Fibroblast of skin of right quadriceps (primary cell): Measurements from ENCODE around the gene CAMKK2.
"Not testable (repeated sequence)": the region's sequence is repeated elsewhere in the genome, so short reads cannot be mapped to it uniquely, and the experiment has no call there.

ENCODE experiments used
- DNase-seq: peaks from one replicate; pipeline ENCODE4 v3.0.0-alpha.2; 2013

CAMKK2 gene

GRCh38 chr12:121278169-121279070 lies 18.1 kb downstream of the CAMKK2 start:
- DNase-seq = no peak

DNA sequence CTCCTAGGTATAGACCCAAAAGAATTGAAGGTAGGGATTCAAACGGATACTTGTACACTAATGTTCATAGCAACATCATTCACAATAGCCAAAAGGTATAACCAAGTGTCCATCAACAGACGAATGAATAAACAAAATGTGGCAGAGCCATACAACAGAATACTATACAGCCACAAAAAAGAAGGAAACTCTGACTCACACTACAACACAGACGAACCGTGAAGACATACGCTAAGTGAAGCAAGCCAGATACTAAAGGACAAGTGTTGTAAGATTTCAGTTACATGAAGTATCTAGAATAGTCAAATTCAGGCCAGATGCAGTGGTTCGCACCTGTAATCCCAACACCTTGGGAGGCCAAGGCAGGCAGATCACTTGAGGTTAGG lies 19.1 kb downstream of the CAMKK2 start:
- no peak for DNase-seq

GRCh38 chr12:121274036-121274763 lies 22.3 kb downstream of the CAMKK2 start:
- DNase-seq = no peak

DNA sequence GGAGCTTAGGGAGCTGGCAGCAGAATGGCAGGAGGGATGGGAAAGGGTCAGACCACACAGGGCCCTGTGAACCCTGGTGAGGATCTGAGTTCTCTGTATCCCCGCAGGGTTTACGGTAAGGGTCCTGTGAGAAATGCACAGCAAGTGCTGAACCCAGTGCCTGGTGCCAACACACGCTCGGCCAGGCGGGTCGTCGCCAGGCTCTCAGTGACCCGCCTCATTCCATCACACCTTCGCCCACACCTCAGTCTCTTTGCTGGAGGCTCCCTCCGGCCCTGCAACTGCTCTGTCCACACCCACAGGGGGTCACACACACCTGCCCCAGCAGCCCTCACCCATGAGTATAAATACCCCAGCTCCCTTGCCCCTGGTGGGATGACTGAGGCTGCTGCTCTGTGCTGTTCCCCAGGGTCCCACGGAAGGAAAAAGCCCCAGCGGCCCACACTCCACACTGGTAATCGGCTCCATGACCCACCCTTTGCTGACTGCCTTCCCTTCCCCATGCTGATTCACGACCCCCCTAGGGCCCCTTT lies 23.1 kb downstream of the CAMKK2 start:
- no peak for DNase-seq

DNA sequence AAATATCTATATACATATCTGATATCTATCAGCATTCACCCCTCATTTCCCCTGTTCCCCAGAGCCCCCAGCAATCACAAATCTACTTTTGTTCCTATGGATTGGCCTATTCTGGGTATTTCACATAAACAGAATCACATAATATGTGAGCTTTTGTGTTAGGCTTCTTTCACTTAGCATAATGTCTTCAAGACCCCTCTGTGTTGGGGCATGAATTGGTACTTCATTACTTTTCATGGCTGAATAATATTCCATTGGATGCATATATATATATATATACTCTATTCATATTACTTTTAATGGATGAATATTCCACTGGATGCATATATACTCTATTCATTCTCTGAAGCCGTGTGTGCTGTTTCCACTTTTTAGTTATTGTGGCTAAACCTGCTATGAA lies 28.7 kb downstream of the CAMKK2 start:
- DNase-seq = no peak

- DNase-seq = no peak
Observed at GRCh38 chr12:121264951-121265515, 31.5 kb downstream of the CAMKK2 start.

- DNase-seq = no peak
Observed at GRCh38 chr12:121264135-121264534, 32.4 kb downstream of the CAMKK2 start.

DNA sequence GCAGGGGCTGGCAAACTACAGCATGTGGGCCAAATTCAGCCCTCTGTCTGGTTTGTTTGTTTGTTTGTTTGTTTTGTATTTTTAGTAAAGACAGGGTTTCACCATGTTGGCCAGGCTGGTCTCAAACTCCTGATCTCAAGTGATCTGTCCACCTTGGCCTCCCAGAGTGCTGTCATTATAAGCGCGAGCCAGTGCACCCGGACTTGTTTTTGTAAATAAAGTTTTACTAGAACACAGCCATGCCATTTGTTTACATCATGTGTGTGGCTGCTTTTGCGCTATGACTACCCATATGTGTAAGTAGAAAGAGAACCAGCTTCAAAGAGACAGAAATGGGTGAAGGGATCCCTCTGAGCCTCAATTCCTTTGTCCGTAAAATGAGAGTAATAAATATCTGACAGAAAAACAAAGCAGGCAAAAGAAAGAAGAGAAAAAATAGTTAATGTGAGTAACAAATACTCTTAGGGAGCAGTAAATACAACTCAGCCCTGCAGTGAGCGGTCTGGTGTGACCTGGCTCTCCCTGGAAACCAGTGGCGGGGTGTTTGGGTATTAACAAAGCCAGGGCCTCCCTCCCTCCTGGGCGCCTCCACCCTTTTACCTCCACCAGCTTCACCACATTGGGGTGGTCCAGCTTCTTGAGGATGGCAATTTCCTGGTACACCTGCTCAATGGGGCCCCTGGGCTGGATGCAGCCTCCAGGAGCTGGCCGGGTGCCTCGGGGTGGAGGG lies 33.1 kb downstream of the CAMKK2 start:
- no peak for DNase-seq

- DNase-seq = no peak
Observed at GRCh38 chr12:121261398-121261797, 35.1 kb downstream of the CAMKK2 start.

GRCh38 chr12:121260091-121260490 lies 36.4 kb downstream of the CAMKK2 start:
- DNase-seq = no peak

- DNase-seq = no peak
Observed at GRCh38 chr12:121259074-121259473, 37.4 kb downstream of the CAMKK2 start.

GRCh38 chr12:121257704-121258449 lies 38.6 kb downstream of the CAMKK2 start:
- not testable (repeated sequence) for DNase-seq

- no peak for DNase-seq
Observed at GRCh38 chr12:121255433-121255832, 41.1 kb downstream of the CAMKK2 start.

GRCh38 chr12:121253638-121254335 lies 42.7 kb downstream of the CAMKK2 start:
- DNase-seq = no peak

- no peak for DNase-seq
Observed at GRCh38 chr12:121252712-121253345, 43.7 kb downstream of the CAMKK2 start.

DNA sequence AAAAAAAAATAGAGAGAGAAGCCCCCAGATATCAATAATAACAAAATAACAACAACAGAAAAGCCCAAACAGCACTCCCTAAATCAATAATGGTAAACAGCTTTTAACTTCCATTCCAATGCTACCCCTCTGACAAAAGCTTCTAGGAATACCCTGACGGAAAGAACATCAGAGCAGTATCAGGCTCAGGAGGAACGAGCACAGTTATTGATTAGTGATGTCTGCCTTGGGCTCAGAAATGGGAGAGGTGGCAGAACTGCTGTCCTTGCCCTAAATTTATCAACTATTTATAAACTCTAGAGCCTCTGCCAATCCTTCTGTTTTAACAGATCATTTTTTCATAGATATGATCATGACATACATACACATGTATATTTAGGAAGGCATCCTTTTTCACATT lies 44.7 kb downstream of the CAMKK2 start:
- no peak for DNase-seq

DNA sequence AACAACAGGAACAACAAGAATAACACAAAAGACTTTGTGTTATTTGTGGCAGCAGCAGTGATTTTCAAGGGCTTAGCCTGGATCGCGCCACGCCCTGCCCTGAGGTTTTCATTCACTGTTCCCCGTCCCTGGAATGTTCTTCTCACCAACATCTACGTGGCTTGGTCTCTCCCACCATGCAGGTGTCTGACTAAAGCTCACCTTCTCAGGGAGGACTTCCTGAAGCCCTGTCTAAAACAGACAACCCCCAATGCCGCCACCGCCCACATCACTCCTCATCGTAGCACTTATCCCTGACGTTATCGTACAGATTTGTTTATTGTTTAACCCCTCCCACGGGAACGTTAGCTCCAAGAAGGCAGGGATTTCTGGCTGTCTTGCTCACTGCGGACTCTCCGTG lies 46.1 kb downstream of the CAMKK2 start:
- no peak for DNase-seq

DNA sequence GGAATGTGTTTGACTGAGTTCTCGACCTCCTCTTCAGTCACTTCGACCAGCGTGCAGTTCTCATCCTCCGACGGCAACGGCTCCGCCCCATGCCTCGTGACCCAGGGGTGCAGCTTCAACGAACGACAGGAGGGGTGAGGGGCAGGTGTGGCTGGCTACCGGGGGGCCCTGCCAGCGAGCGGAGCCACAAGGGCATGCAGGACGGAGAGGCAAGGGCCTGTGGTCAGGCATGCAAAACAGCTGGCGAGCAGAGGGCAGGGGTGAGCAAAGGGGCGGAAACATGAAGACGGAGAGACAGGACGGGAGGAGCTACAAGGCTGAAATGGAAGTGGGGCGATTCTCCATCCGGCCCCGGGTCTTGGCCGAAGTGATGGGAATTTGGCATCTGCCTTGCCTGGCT lies 47.9 kb downstream of the CAMKK2 start:
- no peak for DNase-seq

DNA sequence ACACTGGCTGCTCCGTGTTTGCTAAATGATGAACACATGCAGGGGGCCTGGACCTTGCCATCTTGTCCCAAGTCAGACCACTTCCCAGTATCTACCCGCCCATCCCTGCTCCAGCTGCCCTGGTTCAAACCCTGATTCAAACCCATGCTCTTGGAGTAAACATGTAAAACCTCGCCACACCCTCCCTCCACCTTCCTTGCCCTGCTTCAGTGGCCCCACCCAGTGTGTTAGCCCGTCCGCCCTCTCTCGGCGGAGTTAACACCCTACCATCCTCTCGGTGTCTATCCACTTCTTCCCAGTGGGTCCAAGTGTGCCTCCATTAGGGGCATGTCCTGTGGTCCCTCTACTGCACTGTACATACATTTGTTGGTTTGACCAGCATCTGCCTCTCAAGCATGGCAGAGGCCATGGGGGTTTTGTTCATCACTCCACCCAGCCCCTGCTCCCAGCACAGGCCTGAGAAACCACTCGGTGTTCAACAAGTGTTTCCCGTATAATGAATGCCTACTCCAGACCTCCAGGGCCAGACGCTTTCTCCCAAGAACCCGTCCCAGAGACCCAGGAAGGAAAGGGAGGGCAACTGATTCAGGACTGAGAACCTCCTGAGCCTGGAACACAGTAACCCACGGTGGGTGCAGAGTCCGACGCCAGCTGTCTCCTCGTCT lies 49.5 kb downstream of the CAMKK2 start:
- no peak for DNase-seq

DNA sequence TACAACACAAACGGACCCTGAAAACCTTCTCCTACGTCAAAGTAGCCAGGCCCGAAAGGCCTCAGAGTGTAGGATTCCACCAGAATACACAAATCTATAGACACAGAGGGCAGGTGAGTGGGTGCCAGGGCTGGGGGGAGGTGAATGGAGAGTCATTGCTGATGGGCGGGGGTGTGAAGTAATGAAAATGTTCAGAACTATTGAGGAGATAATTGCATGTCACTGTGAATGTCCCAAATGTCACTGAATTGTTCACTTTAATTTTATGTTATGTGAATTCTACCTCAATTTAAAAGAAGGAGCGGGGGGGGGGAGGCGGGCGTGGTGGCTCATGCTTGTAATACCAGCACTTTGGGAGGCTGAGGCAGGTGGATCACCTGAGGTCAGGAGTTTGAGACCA lies 50.6 kb downstream of the CAMKK2 start:
- DNase-seq = no peak
